GM18951 (cell line): Measurements from ENCODE around the gene FBXL7.

Experiments used
- POLR2A ChIP-seq: IDR thresholded peaks from 4 replicates; pipeline ENCODE4 v1.6.1; 2011; ENCODE audit warnings: mild to moderate bottlenecking; ENCODE audit not compliant: insufficient read length, insufficient read depth; ENCODE audit errors: extremely low read depth
- in situ Hi-C: fragments of 300-500 bp; cut with MboI; formaldehyde crosslinking; loops from one replicate; pipeline ENCODE4 v1.12.0; 2022; ENCODE audit warnings: low sequenced_read_pairs, mixed read lengths, inconsistent platforms; ENCODE audit not compliant: unreplicated experiment

Gene FBXL7

DNA sequence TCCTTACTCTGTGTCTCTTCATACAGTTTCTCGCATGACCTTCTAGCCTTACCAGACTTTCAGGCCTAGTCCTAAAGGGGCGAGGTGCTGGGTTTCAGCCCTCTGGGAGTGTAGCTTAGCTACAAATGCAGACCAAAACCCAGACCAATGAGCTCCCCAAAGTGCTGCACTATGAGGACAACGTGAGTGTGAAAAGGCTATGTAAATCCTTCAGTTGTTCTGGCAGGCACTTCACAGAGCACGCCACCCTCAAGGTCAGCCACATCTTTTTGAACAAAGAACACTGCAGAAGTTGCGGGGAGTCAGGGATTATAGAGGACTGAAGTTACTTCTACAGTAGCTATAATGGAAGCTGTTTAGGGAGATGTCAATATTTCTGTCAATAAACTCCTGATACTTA lies 377.9 kb downstream of the FBXL7 start:
- no peak for TF ChIP-seq POLR2A
- in situ Hi-C loops = no loop called here

DNA sequence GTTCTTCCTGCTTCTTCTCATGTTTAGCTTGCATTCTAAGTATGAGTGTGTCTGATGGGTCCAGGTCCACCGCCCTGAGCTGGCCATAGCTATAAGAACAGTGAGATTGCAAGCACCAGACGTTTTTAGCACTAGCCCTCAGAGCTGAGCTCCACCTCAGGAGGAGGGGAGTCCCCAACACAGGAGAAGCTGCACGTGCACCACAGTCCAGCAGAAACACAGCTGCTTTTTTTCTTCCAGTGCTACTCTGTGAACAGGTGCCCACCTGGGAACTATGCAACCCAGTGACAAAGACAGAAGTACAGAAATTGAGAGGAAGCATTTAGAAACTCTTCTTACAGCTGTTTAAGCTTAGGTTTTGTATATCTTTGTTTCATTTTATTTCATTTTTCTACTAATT lies 380.2 kb downstream of the FBXL7 start:
- in situ Hi-C loops = no loop called here
- TF ChIP-seq POLR2A = no peak

DNA sequence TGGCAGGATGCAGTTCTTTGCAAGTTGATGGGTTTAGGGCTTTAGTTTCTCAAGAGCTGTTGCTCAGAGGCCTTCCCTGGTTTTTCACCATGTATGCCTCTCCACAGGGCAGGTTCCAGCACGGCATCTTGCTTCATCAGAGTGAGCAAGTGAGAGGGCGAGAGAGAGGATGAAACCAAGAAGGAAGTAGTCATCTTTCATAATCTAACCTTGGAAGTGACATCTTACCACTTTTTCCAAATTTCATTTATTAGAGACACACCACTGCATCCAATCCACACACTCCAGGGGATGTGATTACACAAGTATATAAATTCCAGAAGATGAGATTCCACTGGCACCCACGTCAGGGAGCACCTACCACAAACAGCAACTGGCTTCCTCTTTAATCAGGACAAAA lies 385.2 kb downstream of the FBXL7 start:
- in situ Hi-C loops = no loop called here
- TF ChIP-seq POLR2A = no peak

DNA sequence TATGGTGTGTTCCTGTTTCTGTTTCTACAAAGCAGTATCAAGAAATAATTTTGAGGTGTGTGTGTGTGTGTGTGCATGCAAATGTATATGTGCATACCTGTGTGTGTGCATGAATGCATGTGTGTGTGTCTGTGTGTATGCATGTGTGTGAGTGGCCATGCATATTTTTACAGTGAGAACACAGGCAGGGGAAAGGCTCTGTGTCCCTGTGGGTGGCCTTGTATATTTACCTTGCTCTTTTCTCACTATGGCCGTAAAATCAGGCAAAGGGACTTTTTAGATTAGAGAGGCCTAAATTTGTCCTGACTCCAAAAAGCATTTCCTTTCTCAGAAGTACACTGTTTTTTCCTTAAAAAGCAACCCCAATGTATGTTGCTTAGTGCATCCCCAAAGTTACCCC lies 386.2 kb downstream of the FBXL7 start:
- no peak for TF ChIP-seq POLR2A
- in situ Hi-C loops = no loop called here

DNA sequence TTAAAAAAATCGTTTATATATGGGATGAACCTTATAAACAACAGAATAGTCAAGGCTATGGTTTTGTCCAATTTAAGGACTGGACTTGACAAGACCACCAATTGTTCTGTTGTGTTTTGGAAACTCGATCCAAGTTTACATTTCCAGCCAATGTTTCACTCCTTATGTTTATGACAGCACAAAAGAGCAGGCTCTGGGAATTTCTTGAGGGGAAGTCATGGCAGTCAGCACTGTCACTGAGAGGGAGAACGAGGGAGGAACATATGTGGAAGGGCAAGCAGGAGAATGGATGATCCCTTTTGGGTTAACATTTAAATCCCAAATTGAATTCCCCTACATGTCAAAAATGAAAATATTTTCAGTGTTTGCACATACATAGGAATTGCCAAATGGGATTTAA lies 387.1 kb downstream of the FBXL7 start:
- in situ Hi-C loops = no loop called here
- TF ChIP-seq POLR2A = no peak

DNA sequence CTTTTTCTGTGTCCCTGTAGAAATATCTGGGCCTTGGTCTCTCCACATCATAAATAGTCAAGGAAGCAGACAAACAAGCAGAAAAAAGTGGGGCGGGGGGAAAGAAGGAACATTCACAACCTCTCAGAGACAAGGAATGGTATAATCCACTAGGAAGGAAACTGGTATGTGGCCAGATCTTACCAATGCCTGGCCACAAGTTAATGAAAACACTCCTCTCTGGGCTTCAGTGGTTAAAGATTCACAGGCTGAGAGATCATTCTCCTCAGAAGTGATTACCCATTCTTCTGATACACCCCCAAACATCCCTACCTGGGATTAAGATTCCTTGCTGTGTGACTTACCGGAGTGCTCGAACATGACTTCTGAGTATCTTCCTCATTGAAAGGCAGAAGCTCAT lies 389.0 kb downstream of the FBXL7 start:
- no peak for TF ChIP-seq POLR2A
- in situ Hi-C loops = no loop called here

DNA sequence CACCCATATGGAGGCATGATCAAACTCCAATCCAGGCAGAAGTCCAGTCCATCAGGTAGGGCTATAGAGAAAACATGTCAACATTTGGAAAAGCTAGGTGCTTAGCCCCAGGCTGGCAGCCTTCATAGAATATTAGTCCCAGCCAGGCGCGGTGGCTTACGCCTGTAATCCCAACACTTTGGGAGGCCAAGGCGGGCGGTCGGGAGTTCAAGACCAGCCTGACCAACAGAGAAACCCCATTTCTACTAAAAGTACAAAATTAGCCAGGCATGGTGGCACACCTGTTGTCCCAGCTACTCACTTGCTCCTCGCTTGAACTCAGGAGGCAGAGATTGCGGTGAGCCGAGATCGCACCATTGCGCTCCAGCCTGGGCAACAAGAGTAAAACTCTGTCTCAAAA lies 393.9 kb downstream of the FBXL7 start:
- in situ Hi-C loops = no loop called here
- TF ChIP-seq POLR2A = no peak

DNA sequence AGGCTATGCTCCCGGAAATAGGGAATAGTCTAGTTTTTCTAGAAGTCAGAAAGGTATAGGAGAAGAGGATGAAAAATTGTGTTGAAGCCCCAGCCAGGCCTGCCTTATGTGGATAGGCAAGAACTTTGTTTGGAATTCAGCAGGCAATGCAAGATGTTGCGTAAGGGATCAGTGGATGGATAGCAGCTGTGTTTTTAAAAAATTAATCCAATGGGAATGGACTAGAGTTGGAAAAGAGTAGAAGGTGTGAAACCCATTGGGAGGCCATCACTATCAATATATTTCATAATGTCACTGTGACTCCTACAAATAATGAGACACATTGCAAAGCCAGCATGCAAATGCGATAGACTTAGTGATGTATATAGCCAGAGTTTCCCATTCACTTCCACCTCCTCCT lies 397.7 kb downstream of the FBXL7 start:
- no peak for TF ChIP-seq POLR2A
- in situ Hi-C loops = no loop called here

DNA sequence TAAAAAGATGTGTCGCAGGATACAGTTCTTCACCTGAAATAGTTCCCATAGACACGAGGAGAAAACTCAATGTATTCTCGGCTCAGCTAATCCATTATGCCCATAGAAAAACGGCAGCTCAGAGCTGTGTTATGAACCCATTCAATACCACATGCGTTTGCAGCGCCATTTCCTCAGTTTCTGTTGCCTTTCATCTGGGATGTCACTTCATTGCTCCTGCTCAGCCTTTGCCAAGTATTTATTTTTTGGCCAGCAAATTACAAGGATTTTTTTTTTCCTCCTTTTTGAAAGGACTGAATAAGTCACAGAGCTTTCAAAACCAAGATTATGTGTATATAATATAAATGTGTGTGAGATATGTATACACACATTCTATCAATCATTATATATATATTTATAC lies 398.7 kb downstream of the FBXL7 start:
- no peak for TF ChIP-seq POLR2A
- in situ Hi-C loops = no loop called here

DNA sequence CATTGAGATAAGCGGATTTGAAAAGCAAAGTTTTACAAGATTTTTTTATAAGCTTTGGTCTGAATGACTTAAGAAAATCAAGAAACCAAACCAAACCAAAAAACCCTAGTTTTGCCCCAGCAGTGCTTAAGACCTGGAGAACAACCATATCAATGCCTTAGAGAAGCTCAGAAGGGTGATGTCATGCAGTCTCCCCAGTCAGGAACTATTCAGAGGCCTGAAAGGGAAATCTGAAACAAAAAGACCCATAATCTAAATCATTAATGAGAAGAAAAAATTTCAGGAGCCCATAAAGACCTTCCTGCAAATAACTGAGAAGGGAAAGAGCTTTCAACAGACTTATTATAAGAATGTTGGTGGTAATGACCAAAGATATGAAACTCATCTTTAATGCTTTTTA lies 399.5 kb downstream of the FBXL7 start:
- in situ Hi-C loops = no loop called here

DNA sequence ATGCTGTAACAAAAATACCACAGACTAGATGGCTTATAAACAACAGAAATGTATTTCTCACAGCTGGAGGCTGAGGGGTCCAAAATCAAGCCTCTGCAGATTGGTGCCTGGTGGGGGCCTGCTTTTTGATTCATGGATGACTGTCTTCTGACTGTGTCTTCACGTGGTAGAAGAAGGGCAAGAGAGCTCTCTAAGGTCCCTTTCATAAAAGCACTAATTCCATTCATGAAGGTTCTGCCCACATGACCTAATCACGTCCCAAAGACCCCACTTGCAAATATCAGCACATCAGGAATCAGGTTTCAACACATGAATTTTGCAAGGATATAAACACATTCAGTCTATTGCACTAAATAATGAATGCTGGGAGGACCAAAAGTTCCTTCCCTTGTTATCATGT lies 401.2 kb downstream of the FBXL7 start:
- TF ChIP-seq POLR2A = no peak
- in situ Hi-C loops = no loop called here

More for the DNA sequence above, 399.5 kb downstream of the FBXL7 start:
- TF ChIP-seq POLR2A = no peak

DNA sequence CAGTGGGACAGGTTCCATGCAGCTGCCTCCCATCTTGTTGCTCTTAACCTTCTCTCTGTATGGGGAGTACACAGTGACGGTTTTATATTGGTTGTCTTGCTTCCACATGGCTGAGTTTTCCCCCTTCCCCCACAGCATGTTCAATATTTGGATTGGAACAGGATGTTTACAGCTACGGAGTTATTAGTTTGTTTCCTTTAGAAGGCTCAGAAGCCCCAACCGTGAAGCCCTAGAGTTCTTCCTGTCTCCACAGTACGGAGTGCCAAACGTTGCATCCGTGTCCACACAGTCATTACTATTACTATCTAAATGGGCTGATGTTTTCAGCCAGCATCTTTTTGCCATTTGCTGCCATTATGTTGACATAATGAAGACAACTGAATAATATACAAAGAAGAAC lies 402.1 kb downstream of the FBXL7 start:
- no peak for TF ChIP-seq POLR2A
- in situ Hi-C loops = no loop called here

DNA sequence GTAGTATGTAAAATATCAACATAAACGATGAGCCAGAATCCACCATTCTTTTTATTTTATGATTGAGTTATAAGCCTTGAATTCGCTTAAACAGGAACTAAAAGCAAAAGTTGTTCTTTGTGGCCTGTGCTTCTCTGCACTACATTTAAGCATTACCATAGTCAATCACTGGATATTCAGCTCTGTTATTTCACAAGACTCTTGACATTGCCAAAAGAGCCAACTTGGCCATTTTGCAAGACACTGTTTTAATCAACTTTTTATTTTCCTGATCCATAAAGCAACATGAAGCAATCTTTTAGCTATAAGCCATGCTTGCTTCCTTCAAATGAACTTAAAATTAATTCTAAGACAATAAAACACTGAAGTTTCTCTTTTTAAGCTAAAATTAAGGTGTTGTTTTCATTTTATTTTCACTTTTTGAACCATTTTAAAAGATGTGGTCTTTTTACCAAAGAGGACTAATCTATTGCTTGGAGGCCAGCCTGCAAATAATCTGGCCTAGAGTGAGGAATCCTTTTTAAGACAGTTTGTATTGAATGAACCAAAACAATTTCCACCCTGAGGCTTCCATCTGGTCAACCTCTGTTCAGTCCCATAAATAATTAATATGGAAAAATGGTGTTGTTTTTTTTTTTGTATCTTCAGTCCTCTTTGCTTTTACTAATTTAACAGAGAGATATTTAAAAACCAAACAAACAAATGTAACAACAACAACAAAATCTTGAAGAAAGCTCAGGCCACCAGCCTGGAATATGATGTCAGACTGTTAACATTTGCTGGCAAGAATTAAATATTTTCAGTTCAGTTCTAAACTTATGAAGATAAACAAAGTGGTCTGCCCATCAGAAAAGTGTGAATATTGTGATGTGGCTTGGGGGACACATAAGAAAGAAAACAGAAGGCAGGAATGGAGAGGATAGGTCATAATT lies 405.2 kb downstream of the FBXL7 start:
- TF ChIP-seq POLR2A = no peak
- in situ Hi-C loops = no loop called here

DNA sequence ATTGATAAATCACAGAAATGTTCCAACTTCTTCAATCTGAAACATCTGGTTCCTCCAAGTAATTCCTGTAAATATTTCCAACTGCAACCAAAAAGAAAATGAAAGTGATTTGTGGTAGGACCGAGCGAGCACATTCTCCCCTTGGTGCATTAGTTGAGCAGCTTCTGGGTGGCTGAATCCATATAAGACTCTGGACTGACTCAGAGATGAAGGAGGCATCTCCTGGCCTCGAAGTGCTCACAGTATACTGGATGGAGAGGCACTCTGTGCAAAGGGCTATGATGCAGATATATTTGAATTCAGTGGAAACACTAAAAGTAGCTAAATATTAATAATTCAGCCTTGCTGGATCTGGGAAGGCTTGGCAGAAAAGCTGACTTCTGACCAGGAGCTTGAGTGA lies 414.7 kb downstream of the FBXL7 start:
- in situ Hi-C loops = no loop called here
- TF ChIP-seq POLR2A = no peak

DNA sequence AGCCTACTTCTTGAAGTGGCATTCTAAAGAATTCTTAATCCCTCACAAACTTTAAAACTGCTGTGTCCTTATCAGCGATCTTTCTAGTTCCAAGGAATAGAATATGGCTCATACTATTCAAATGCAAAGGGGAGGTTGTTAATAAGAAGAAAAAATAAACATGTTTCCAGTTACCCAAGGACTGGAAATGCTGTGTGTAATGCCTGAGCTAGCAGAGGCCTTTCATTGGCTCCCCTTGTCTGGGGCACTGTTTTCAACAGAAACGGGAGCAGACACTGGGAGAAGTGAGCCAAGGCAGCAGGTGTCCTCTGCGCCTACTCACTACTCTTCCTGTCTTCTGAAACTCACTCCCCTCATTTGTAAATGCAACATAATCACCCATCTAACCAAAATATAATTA lies 426.6 kb downstream of the FBXL7 start:
- no peak for TF ChIP-seq POLR2A
- in situ Hi-C loops = no loop called here

DNA sequence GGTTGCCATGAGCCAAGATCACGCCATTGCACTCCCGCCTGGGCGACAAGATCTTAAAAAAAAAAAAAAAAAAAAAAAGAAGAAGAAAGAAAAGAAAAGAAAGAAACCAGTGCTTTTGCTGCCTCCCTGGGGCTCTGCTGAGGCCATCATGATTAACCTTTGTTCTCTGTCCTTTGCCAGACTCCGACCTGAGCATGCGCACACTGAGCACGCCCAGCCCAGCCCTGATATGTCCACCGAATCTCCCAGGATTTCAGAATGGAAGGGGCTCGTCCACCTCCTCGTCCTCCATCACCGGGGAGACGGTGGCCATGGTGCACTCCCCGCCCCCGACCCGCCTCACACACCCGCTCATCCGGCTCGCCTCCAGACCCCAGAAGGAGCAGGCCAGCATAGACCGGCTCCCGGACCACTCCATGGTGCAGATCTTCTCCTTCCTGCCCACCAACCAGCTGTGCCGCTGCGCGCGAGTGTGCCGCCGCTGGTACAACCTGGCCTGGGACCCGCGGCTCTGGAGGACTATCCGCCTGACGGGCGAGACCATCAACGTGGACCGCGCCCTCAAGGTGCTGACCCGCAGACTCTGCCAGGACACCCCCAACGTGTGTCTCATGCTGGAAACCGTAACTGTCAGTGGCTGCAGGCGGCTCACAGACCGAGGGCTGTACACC lies 427.9 kb downstream of the FBXL7 start:
- no peak for TF ChIP-seq POLR2A
- in situ Hi-C loops = no loop called here
